GM12892 (cell line): ENCODE data around the gene DNER.

ENCODE experiments used
- DNase-seq: peaks from one replicate; pipeline ENCODE4 v3.0.0; 2011; ENCODE audit not compliant: insufficient read length
- FAIRE-seq: peaks from 2 replicates; lab custom pipeline; 2011; peaks lifted over from hg19 to GRCh38; lab: Jason Lieb, UNC
- POLR2A ChIP-seq: IDR thresholded peaks from 2 replicates; pipeline ENCODE4 v1.6.1; 2011; ENCODE audit warnings: low read depth, low read length, control low read depth
- POLR2AphosphoS5 ChIP-seq: IDR thresholded peaks from 2 replicates; pipeline ENCODE4 v1.6.1; 2011; ENCODE audit warnings: low read depth, low read length, control low read depth
- TAF1 ChIP-seq: IDR thresholded peaks from 2 replicates; pipeline ENCODE4 v1.6.1; 2011; ENCODE audit warnings: low read depth, mild to moderate bottlenecking, control low read depth, low read length, borderline replicate concordance

The DNER gene

DNA sequence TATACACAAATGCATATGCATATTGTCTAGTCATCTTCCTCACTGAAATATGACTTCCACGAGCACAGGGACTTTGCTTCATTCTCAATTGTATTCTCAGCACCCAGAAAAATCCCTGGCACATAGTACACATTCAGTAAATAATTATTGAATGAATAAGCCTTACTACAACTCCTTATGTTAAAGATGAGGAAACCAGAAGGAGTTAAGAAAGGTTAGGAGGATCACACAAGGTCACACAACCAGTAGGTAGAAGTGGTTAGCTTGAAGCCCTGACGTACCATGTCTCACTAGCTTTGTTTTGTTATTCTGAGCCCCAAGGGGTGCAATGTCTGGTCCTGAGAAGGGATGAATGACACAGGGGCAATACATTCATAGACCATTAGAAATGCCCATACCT, 222.3 kb downstream of the DNER start:
- TF ChIP-seq TAF1: no peak
- TF ChIP-seq POLR2A: no peak
- no peak for TF ChIP-seq POLR2AphosphoS5
- FAIRE-seq: no peak

DNA sequence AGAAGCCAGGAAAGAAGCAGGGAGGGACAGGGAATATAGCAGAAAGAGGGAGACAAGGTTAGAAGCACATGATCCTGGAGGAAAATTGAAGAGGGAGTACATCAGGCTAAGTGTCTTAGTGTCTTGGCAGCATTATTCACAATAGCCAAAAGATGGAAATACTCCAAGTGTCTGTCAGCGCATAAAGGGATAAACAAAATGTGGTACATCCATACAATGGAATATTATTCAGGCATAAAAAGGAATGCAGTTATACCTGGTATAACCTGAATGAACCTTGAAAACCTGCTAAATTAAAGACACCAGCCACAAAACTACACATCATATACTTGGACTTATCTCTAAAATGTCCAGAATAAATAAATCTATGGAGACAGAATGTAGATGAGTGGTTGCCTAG, 224.2 kb downstream of the DNER start:
- FAIRE-seq: no peak
- TF ChIP-seq POLR2AphosphoS5 (no peak), POLR2A (no peak), TAF1 (no peak)
- no peak for DNase-seq

More for the DNA sequence above, 222.3 kb downstream of the DNER start:
- no peak for DNase-seq

DNA sequence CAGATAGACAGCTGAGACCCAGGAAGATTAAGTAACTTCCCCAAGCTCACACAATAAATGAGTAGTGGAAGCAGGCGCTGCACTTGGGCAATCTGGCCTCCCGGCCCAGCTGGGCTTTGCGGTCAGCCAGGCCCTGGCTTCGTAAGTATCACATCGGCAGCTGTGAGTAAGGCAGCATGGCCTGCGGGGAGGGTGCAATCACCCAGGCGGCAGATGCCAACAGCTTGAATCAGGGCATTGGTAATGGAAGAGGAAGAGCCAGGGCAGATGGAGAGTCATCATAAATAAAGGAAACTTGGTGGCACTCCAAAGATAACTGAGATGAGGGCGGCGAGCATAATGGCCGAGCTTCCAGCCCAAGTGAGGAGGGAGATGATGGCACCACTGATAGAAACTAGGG, 225.3 kb downstream of the DNER start:
- TF ChIP-seq POLR2AphosphoS5: no peak
- TF ChIP-seq POLR2A: no peak
- TF ChIP-seq TAF1: no peak
- DNase-seq (no peak), FAIRE-seq (no peak)

GRCh38 chr2:229488232-229488631, 226.1 kb downstream of the DNER start:
- no peak for FAIRE-seq
- TF ChIP-seq POLR2AphosphoS5 (no peak), TAF1 (no peak), POLR2A (no peak)
- no peak for DNase-seq

- TF ChIP-seq POLR2AphosphoS5 (no peak), TAF1 (no peak), POLR2A (no peak)
- DNase-seq: no peak
- FAIRE-seq: no peak
Observed at GRCh38 chr2:229486673-229487072, 227.7 kb downstream of the DNER start.

- TF ChIP-seq POLR2AphosphoS5 (no peak), TAF1 (no peak), POLR2A (no peak)
- no peak for DNase-seq
- no peak for FAIRE-seq
Observed at GRCh38 chr2:229485857-229486256, 228.5 kb downstream of the DNER start.

GRCh38 chr2:229477269-229477755, 237.0 kb downstream of the DNER start:
- TF ChIP-seq TAF1: no peak
- no peak for FAIRE-seq
- DNase-seq: no peak

DNA sequence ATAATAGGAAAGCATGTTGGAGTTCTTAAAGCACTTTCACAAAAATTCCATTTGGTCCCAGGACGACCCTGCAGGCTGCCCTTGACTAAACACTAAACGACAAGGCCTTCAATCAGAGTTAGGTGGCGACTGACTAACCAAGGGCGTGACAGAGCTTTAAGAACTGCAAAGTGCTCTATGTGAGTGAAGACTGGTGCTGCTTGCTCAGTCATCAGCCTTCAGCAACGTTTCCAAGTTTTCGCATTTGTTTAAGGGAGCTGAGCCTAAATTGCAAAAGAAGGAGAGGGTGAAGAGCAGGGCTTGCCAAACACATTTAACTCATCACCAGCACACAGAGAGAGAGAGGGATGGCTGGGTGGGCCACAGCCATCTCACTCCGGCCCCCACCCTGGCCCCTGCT, 238.6 kb downstream of the DNER start:
- DNase-seq: no peak
- no peak for TF ChIP-seq POLR2AphosphoS5
- no peak for TF ChIP-seq TAF1
- no peak for TF ChIP-seq POLR2A
- FAIRE-seq: no peak

DNA sequence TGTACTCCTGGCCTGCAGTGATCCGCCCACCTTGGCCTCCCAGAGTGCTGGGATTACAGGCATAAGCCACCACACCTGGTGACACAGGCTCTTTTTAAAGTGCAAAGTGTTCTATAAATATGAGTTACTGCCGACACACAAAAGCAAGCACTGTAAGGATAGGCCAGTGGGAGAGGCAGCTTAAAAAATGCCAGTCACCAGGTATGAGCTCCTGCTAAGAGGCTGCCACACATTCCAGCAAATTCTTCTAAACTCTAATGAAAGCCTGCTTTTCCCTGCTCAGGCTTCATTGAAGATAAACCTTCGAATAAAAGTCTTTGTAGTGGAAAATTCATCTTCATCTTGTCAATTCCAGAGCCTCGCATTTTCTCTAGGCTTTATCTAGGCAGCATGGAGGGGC, 240.2 kb downstream of the DNER start:
- FAIRE-seq (no peak), DNase-seq (no peak)
- no peak for TF ChIP-seq POLR2A
- no peak for TF ChIP-seq POLR2AphosphoS5
- TF ChIP-seq TAF1: no peak

DNA sequence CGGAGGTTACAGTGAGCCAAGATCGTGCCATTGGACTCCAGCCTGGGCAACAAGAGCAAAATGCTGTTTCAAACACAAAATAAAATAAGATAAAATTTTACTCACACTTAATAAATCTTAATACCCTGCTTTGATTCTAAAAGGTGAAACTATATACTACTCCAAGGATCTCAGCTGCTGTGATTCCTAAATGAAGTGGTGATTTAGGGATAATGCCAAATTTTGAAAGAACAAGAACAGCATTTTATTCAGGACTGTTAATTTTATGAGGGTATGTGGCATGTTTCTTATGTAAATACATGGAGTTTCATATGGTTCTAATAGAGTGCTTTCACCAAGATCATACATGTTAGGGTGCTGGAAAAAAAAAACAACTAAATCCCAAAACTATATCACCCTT, 243.6 kb downstream of the DNER start:
- FAIRE-seq (no peak), DNase-seq (no peak)
- TF ChIP-seq POLR2A (no peak), TAF1 (no peak), POLR2AphosphoS5 (no peak)

- TF ChIP-seq TAF1: no peak
- no peak for TF ChIP-seq POLR2A
- no peak for TF ChIP-seq POLR2AphosphoS5
Observed at GRCh38 chr2:229467783-229468182, 246.6 kb downstream of the DNER start.

DNA sequence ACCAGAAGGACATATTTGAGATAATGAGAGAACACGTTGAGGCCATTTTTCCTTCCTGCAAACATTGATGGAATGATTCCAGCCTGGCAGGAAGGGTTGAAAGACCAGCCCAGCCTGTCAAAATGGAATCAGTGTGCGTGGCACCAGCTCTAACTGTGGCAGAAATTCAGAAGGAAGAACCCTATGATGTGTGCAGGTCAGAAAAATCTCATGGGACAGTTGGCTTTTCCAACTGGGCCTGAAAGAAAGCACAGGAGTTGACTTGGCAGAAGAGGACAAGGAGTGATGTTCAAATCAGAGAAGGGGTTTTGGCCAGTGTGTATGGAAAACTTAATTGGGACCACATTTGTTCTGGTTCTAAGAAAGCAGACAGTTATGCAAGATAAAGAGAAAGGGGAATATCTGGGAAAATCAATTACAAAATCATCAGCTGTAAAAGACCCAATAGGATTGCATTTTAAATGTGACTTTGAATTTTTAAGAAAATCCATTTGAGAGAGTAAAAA, 250.5 kb downstream of the DNER start:
- no peak for DNase-seq
- no peak for FAIRE-seq
- TF ChIP-seq POLR2A (no peak), TAF1 (no peak), POLR2AphosphoS5 (no peak)

More at GRCh38 chr2:229467783-229468182, 246.6 kb downstream of the DNER start:
- FAIRE-seq (no peak), DNase-seq (no peak)
